Endothelial cell of umbilical vein (primary cell): ENCODE results near the gene PDE6C. TPM values are rescaled to one million over a fixed set of nuclear protein-coding genes. Genes with fewer than 3 reads are reported as not detected.

Experiments used
- BruUV-seq: library from RNA; stranded (reverse); fragments of 400-500 nt; replicated peaks from 2 replicates; lab custom pipeline; 2021; lab: Mats Ljungman, UMichigan
- CTCF ChIA-PET: fragments of 300-600, 350-600 bp; sonication (Branson Sonifier 250); formaldehyde crosslinking; loops from one replicate; lab custom pipeline; 2021; ENCODE audit warnings: antibody characterized with exemption, inconsistent platforms; lab: Charles Lee
- POLR2A ChIA-PET: fragments of 300-600, 350-600 bp; sonication (Branson Sonifier 250); formaldehyde crosslinking; loops from one replicate; lab custom pipeline; 2021; ENCODE audit warnings: antibody characterized with exemption, inconsistent platforms; lab: Charles Lee
- DNase-seq: peaks from one replicate; pipeline ENCODE4 v3.0.0-alpha.2; 2011; ENCODE audit warnings: low read depth, low spot score
- FAIRE-seq: peaks from 2 replicates; lab custom pipeline; 2011; peaks lifted over from hg19 to GRCh38; lab: Jason Lieb, UNC
- H2AFZ ChIP-seq: 2 replicates; pipeline ENCODE4 v1.6.0; 2012; ENCODE audit warnings: low read depth, low read length, control low read depth, inconsistent platforms
- H3K27ac ChIP-seq: 2 replicates; pipeline ENCODE4 v1.5.1; 2011; ENCODE audit warnings: low read depth, mild to moderate bottlenecking, control low read depth, low read length, moderate library complexity; ENCODE audit not compliant: insufficient read depth
- H3K27me3 ChIP-seq, 2 experiments: 2 replicates each; pipeline versions ENCODE4 v1.6.0 to v1.6.1; 2011; ENCODE audit warnings: low read length in 2 of 2, mixed read lengths in 1 of 2; ENCODE audit not compliant: control insufficient read depth in 2 of 2, insufficient read depth in 2 of 2
- H3K36me3 ChIP-seq, 2 experiments: 2 replicates in 1 of 2; 3 replicates in 1 of 2; pipeline ENCODE4 v1.5.1; 2011; ENCODE audit warnings: low read length in 2 of 2, mild to moderate bottlenecking in 1 of 2, moderate library complexity in 1 of 2; ENCODE audit not compliant: control insufficient read depth in 2 of 2, insufficient read depth in 2 of 2; ENCODE audit errors: extremely low read depth in 1 of 2
- H3K4me1 ChIP-seq: 3 replicates; pipeline ENCODE4 v1.5.1; 2011; ENCODE audit warnings: mild to moderate bottlenecking, low read length; ENCODE audit not compliant: control insufficient read depth, insufficient read depth; ENCODE audit errors: extremely low read depth
- H3K4me2 ChIP-seq: 2 replicates; pipeline ENCODE4 v1.6.1; 2011; ENCODE audit warnings: low read length, control low read depth, mixed read lengths; ENCODE audit not compliant: insufficient read depth
- H3K4me3 ChIP-seq, 3 experiments: fragments of 200-600 bp in 1 of 3; sonication (generic), shearing (Covaris generic) in 1 of 3; replicated peaks in 1 of 3; 2 replicates each; pipeline ENCODE4 v1.5.1; 2011 to 2016; ENCODE audit warnings: control low read depth in 3 of 3, low read length in 3 of 3, mild to moderate bottlenecking in 2 of 3, inconsistent platforms in 1 of 3, low read depth in 1 of 3, moderate library complexity in 1 of 3; ENCODE audit not compliant: insufficient read depth in 1 of 3
- H3K79me2 ChIP-seq: 2 replicates; pipeline ENCODE4 v1.6.0; 2012; ENCODE audit warnings: low read length, inconsistent platforms; ENCODE audit not compliant: control insufficient read depth, insufficient read depth
- H3K9ac ChIP-seq: replicated peaks from 2 replicates; pipeline ENCODE3; 2011; ENCODE audit warnings: low read length, control low read depth; ENCODE audit not compliant: insufficient read depth; ENCODE audit errors: extremely low read depth
- H3K9me1 ChIP-seq: replicated peaks from 3 replicates; pipeline ENCODE4 v1.6.0; 2011; ENCODE audit warnings: mild to moderate bottlenecking, low read length; ENCODE audit not compliant: control insufficient read depth, insufficient read depth; ENCODE audit errors: extremely low read depth
- H3K9me3 ChIP-seq: replicated peaks from 2 replicates; pipeline ENCODE4 v1.5.1; 2012; ENCODE audit warnings: low read length, inconsistent platforms; ENCODE audit not compliant: control insufficient read depth, insufficient read depth
- H4K20me1 ChIP-seq: replicated peaks from 2 replicates; pipeline ENCODE3; 2011; ENCODE audit warnings: mild to moderate bottlenecking, low read length; ENCODE audit not compliant: control insufficient read depth, insufficient read depth; ENCODE audit errors: extremely low read depth
- EZH2 ChIP-seq: IDR thresholded peaks from 2 replicates; pipeline ENCODE4 v1.6.1; 2012; ENCODE audit warnings: borderline replicate concordance, low read depth, mild to moderate bottlenecking, moderate library complexity, low read length, inconsistent platforms; ENCODE audit not compliant: severe bottlenecking
- FOS ChIP-seq: IDR thresholded peaks from 2 replicates; pipeline ENCODE4 v1.6.1; 2011; ENCODE audit warnings: mild to moderate bottlenecking, low read length, moderate library complexity, borderline replicate concordance; ENCODE audit not compliant: insufficient read depth
- GATA2 ChIP-seq: IDR thresholded peaks from 2 replicates; pipeline ENCODE4 v1.7.0; 2011; ENCODE audit warnings: low read depth, mild to moderate bottlenecking, moderate library complexity, mixed read lengths, low read length; ENCODE audit not compliant: insufficient read length, insufficient read depth
- JUN ChIP-seq: IDR thresholded peaks from 2 replicates; pipeline ENCODE4 v1.6.1; 2011; ENCODE audit warnings: borderline replicate concordance, low read depth; ENCODE audit not compliant: insufficient read length, insufficient read depth
- MYC ChIP-seq: IDR thresholded peaks from one replicate; pipeline ENCODE4 v1.6.1; 2011; ENCODE audit warnings: mild to moderate bottlenecking, low read depth, low read length
- POLR2A ChIP-seq: IDR thresholded peaks from 2 replicates; pipeline ENCODE4 v1.6.1; 2012; ENCODE audit warnings: low read depth, mild to moderate bottlenecking, control low read depth, low read length
- POLR2AphosphoS5 ChIP-seq: IDR thresholded peaks from 2 replicates; pipeline ENCODE4 v1.6.1; 2012; ENCODE audit warnings: low read depth, mild to moderate bottlenecking, control low read depth, low read length, moderate library complexity; ENCODE audit not compliant: insufficient read depth
- dilution Hi-C: fragments of 300-500 bp; cut with MboI; formaldehyde crosslinking; loops from one replicate; pipeline ENCODE4 v1.15.0; 2019; ENCODE audit warnings: low sequenced_read_pairs; ENCODE audit not compliant: extremely low pct_ligation_motif_present
- intact Hi-C: fragments of 100-400 bp; cut with micrococcal nuclease; formaldehyde crosslinking; loops from one replicate; pipeline ENCODE4 v1.10.0; 2022
- polyA plus RNA-seq, 4 experiments: library from polyadenylated mRNA; depleted of rRNA in 3 of 4; stranded (reverse) in 3 of 4; unstranded in 1 of 4; fragments of >200 nt; gene quantifications; 2 replicates each; pipeline versions ENCODE4 v1.2.1 to v1.2.3, GENCODE V29; 2011 to 2012; ENCODE audit warnings: missing spikeins in 1 of 4
- total RNA-seq: library from RNA; stranded (reverse); gene quantifications from 2 replicates; pipeline ENCODE4 v1.2.3, GENCODE V29; 2021
- TF ChIP-seq, protein P1 (sequence below), 2 donors: IDR thresholded peaks; 1 replicate in 1 of 2; 2 replicates in 1 of 2; pipeline ENCODE4 v1.5.1; 2011; ENCODE audit warnings: low read length in 2 of 2, mild to moderate bottlenecking in 2 of 2, moderate library complexity in 2 of 2, control low read depth in 1 of 2, inconsistent platforms in 1 of 2, low read depth in 1 of 2; ENCODE audit not compliant: insufficient read depth in 1 of 2; ENCODE audit errors: extremely low read depth in 1 of 2
- TF ChIP-seq, protein P2 (sequence below): IDR thresholded peaks from 2 replicates; pipeline ENCODE4 v1.6.1; 2011; ENCODE audit not compliant: insufficient read depth, insufficient read length

Gene PDE6C
- total and polyA plus RNA-seq, 2 donors (not counting 3 experiments of a cell fraction or from before 2014, with no cell fraction given): not detected

- no TSS peak for BruUV-seq
- H3K9me1 ChIP-seq: no peaks in the 10 kb centered on the region
- peaks cover 28 to 52% of the 10 kb centered on the region in 2 experiments for H3K27me3 ChIP-seq
- no peaks in the 10 kb centered on the region for H3K36me3 ChIP-seq
- no peak overlapping the region for H3K4me3 ChIP-seq
- dilution Hi-C loops (no loop called here), intact Hi-C loops (no loop called here)
- no peak overlapping the region for H3K9ac ChIP-seq
- no peaks in the 10 kb centered on the region for H3K79me2 ChIP-seq
- TF ChIP-seq POLR2AphosphoS5 (no peak), EZH2 (no peak), JUN (no peak), POLR2A (no peak), FOS (no peak), MYC (no peak), GATA2 (no peak)
- TF ChIP-seq, protein P1, sequence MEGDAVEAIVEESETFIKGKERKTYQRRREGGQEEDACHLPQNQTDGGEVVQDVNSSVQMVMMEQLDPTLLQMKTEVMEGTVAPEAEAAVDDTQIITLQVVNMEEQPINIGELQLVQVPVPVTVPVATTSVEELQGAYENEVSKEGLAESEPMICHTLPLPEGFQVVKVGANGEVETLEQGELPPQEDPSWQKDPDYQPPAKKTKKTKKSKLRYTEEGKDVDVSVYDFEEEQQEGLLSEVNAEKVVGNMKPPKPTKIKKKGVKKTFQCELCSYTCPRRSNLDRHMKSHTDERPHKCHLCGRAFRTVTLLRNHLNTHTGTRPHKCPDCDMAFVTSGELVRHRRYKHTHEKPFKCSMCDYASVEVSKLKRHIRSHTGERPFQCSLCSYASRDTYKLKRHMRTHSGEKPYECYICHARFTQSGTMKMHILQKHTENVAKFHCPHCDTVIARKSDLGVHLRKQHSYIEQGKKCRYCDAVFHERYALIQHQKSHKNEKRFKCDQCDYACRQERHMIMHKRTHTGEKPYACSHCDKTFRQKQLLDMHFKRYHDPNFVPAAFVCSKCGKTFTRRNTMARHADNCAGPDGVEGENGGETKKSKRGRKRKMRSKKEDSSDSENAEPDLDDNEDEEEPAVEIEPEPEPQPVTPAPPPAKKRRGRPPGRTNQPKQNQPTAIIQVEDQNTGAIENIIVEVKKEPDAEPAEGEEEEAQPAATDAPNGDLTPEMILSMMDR (IDR thresholded peaks at IDR 0.05; ENCODE audit: extremely low read depth in 1 of 2, insufficient read depth in 1 of 2, low read depth in 1 of 2, low read length in 2 of 2): no peak
- TF ChIP-seq, protein P2, sequence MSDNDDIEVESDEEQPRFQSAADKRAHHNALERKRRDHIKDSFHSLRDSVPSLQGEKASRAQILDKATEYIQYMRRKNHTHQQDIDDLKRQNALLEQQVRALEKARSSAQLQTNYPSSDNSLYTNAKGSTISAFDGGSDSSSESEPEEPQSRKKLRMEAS: no peak
- CTCF ChIA-PET: interaction anchor here (0.9 kb wide), 1 partner anchor 46 kb away, joined by 3 read pairs; no protein-coding TSS in a partner anchor
- no peaks in the 10 kb centered on the region for H3K9me3 ChIP-seq
- H3K4me2 ChIP-seq: no peak overlapping the region
- peak; percentile 26 for DNase-seq
- H3K4me1 ChIP-seq: no peaks in the 10 kb centered on the region
- peak overlapping the region; percentile 33 for H2AFZ ChIP-seq
- H3K27ac ChIP-seq: no peak overlapping the region
- H4K20me1 ChIP-seq: no peaks in the 10 kb centered on the region
- POLR2A ChIA-PET: no interaction called here
- FAIRE-seq: peak; percentile 8
Observed at GRCh38 chr10:93600446-93601145, 11.7 kb upstream of the PDE6C start.
